Measurements from ENCODE around the gene OSBP.
A peak's percentile ranks its signal among the peaks of the same experiment; 100 is the strongest.
"Not testable (repeated sequence)": the region's sequence is repeated elsewhere in the genome, so short reads cannot be mapped to it uniquely, and the experiment has no call there.

OSBP gene

DNA sequence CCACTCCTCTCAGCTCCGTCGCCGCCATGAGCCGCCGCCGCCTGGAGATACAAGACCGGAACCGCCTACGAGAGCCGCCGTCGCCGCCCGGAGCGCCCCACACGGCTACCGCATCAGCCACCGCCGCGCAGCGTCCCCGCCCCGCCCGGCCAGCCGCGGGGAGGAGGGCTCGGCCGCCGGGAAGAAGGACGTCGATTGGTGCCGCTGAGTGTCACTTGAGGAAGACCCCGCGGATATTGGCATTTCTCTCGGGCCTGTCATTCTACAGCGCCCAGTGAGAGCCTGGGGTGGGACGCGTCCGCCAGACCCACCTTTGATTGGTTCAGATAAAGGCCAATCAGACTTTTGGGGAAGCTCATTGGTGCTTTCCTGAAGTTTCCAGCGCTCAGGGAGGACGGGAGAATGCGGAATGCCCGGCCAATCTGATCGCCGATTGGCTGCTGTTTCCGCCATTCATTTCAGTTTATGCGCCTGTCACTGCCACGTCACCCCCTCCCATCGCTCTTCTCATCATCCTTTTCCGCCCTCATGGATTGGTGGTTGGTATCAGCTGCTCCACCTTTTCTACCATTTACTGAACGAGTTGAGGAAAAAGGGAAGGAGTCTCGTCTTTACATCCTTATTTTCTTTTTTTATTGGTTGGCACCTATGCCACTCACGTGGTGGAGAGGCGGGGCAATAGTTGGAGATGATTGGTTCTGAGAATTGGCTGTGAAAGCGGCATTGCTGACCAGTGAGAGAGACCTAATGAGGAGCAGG, at the start of gene OSBP:
TSS of gene OSBP (minus strand) at position 138 of the 759 bp plus-strand sequence. CDS start at position 28, 110 bp downstream.
- DNase-seq (ENCODE audit: low read depth in 3 of 3) = peak; percentile 94 to 96 (median 95)

GRCh38 chr11:59660621-59661020, 45.0 kb upstream of the OSBP start:
- DNase-seq (ENCODE audit: low read depth in 3 of 3) = no peak

- no peak for DNase-seq (ENCODE audit: low read depth in 3 of 3)
These were observed 44.4 kb upstream of the OSBP start for GRCh38 chr11:59659981-59660380.

DNA sequence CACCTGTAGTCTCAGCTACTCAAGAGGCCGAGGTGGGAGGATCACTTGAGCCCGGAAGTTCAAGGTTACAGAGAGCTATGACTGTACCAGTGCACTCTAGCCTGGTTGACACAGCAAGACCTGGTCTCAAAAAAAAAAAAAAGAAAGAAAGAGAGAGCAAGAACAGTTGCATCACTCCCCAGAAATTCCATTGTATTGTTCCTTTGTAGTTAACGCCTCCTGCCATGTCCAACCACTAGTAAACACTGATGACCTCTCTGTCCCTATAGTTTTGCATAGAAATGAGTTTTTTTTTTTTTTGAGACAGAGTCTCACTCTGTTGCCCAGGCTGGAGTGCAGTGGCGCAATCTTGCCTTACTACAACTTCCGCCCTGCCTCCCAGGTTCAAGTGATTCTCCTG, 42.5 kb upstream of the OSBP start:
- no peak for DNase-seq (ENCODE audit: low read depth in 3 of 3)

DNA sequence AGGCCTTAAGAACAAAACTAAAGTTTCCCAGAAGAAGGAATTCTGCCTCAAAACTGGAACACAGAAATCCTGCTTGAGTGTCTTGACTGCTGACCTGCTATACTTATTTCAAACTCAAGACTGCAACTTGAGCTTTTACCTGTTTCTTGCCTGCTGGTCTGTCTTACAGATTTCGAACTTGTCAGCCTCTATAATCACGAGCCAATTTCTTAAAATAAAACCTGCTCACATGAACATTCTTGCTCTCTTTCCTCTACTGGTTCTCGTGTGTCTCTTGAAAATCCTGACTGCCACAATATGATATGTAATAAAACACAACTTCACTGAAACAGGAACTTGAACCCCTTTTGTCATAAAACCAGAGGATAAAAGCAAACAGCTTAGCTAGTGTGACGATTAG, 39.3 kb upstream of the OSBP start:
- DNase-seq (ENCODE audit: low read depth in 3 of 3) = no peak

DNA sequence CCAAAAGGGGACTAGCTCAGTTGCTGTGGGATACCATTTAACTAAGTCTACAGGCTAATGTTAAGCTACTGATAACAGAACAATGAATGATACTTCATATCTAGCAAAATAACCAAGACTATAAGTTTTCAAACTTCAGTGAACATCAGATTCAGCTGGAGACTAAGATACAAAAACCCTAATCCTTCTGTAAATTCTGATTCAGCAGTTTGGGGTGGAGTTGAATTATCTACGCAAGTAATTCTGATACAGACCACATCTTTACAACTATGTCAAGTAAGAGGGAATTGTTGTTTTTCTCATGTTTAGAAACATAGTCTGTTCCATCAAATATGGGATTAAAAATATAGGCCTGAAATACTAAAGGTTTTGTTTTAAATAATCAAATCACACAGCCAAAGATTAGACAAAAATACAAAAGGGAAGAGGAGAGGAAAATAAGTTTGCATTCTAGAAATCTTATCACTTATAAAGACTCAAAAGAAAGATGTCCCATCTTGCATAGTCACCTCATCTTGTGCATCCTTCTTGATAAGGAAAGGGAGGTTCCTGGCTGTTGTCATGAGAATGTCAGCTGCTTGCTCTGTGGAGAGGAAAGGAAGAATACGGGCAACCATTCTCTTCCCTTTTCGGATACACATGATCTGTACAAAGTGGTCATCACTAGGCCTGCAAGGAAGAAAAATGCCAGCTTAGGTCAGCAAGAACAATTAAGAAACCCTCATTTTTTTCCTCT, 31.8 kb upstream of the OSBP start:
- DNase-seq (ENCODE audit: low read depth in 3 of 3) = no peak

DNA sequence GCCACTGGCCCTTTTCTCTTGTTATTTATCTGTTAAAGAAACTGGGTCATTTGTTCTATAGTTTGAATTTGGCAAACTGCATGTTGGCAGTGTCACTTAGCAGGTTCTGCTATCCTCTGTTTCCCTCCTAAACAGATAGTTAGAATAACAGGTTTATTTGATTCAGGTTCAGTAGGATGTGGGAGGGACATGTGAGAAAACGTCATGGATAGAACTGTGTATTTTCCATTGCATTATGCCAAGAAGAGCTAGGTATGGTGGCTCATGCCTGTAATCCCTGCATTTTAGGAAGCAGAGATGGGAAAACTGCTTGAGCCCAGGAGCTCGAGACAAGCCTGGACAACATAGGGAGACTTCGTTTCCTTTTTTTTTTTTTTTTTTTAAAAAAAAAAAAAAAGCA, 29.0 kb upstream of the OSBP start:
- DNase-seq (ENCODE audit: low read depth in 3 of 3) = no peak

- no peak for DNase-seq (ENCODE audit: low read depth in 3 of 3)
These were observed 27.8 kb upstream of the OSBP start for GRCh38 chr11:59643390-59643789.

GRCh38 chr11:59641156-59641555, 25.6 kb upstream of the OSBP start:
- no peak for DNase-seq (ENCODE audit: low read depth in 3 of 3)

DNA sequence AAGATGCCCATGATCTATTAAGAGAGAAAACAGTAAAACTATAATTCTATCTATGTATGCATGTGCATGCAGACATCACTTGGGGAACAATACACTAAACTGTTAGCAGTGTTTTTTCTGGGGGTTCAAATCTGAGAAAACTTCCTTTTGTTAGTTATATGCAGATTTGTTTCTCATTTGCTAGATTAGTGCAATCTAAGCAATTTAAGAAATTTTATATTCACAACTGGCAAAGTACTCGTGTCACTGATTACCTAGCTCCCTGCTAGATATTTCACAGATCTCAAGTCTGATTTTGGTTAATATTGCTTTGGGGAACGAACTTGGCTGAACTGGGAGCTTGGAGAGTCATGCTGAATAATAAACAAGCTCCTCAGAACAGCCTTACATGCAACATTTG, 14.9 kb upstream of the OSBP start:
- no peak for DNase-seq (ENCODE audit: low read depth in 3 of 3)

DNA sequence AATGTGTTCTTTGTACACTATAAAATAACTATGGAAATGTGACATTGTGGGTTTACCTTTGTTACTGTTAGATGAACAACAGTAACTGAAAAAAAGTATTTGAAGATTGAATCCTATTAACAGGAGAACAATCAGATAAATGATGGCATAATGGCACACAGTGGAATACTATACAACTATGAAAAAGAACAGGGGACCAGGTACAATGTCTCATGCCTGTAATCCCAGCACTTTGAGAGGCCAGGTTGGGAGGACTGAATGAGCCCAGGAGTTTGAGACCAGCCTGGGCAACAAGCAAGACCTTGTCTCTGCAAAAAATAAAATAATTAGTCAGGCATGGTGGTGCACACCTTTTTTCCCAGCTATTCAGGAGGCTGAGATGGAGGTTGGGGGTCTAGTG, 14.4 kb upstream of the OSBP start:
- no peak for DNase-seq (ENCODE audit: low read depth in 3 of 3)

DNA sequence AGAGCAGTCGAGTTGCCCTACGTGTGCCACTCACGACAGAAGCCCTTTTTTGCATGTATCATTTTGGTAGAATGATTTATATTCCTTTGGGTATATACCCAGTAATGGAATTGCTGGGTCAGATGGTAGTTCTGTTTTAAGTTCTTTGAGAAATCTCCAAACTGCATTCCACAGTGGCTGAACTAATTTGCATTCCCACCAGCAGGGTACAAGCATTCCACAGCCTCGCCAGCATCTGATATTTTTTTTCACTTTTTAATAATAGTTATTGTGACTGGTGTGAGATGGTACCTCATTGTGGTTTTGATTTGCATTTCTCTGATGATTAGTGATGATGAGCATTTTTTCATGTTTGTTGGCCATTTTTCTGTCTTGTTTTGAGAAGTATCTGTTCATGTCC, 11.4 kb upstream of the OSBP start:
- DNase-seq (ENCODE audit: low read depth in 3 of 3) = not testable (repeated sequence)

DNA sequence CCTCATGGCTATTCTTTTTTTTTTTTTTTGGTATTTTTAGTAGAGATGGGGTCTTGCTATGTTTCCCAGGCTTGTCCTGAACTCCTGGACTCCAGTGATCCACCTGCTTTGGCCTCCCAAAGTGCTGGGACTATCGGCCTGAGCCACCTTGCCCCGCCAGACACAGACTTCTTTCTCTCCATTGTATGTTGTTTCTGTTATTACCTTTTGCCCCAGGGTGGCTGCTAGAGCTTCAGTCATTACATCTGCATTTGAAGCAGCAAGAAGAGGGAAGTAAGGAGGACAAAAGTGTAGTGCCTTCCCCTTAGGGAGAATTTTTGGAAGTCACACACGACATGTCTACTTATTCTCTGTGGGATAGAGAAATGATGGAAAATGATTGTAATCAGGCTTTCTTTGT, 10.1 kb upstream of the OSBP start:
- DNase-seq (ENCODE audit: low read depth in 3 of 3) = no peak

GRCh38 chr11:59617876-59618275, 2.3 kb upstream of the OSBP start:
- DNase-seq (ENCODE audit: low read depth in 3 of 3) = no peak

DNA sequence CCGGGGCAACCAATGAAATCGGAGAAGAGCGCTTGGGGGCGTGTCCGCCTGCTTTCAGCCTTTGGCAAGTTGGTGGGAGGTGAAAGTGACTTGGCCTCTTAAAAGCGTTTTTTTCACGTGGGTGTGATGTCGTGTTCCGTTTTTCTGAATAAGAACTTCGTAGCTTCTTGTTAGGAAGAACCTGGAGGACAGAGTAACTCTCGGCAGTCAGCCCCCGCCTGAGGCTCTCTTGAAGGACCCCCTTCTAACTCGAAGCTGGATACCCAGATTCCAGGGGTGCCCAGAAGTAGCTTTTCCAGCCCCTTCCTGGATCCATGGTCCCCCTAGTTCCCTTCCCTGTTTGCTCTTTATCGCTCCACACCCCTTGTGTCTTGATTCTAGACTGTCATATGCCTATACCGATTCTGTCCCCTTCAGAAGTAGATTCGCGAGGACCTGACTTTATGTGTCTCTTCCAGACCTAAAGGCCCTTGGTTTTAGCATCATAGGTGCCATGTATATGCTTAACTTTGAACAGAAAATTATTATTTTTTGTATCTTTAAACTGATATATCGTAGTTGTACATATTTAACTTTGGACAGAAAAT, 915 bp upstream of the OSBP start:
- DNase-seq (ENCODE audit: low read depth in 3 of 3) = no peak

DNA sequence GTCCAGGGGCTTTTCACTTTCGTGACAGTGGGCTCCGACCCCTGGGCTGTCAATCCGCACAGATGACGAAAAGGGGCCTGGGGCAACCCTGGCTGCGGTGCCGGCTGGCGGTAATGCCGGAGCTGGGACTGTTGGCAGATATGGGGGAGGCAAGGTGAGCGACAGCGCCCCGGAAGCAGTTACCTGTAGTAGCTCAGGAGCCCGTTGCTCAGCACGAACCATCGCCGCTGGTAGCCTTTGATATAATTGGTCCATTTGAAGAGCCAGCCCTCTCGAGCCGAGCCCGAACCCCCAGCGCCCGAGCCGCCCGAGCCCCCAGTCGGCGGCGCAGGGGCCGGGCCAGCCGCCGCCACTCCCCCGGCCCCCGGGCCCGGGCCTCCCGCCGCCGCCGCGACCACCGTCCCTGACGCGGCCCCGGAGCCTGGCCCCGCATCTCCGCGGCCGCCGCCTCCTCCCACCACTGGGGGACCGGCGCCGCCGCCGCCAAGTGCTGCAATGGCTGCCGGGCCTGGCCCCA, 396 bp downstream of the OSBP start:
- peak; percentile 17 to 48 (median 31) for DNase-seq (ENCODE audit: low read depth in 3 of 3)

GRCh38 chr11:59614277-59615119, 1.1 kb downstream of the OSBP start:
- DNase-seq (ENCODE audit: low read depth in 3 of 3) = no peak

DNA sequence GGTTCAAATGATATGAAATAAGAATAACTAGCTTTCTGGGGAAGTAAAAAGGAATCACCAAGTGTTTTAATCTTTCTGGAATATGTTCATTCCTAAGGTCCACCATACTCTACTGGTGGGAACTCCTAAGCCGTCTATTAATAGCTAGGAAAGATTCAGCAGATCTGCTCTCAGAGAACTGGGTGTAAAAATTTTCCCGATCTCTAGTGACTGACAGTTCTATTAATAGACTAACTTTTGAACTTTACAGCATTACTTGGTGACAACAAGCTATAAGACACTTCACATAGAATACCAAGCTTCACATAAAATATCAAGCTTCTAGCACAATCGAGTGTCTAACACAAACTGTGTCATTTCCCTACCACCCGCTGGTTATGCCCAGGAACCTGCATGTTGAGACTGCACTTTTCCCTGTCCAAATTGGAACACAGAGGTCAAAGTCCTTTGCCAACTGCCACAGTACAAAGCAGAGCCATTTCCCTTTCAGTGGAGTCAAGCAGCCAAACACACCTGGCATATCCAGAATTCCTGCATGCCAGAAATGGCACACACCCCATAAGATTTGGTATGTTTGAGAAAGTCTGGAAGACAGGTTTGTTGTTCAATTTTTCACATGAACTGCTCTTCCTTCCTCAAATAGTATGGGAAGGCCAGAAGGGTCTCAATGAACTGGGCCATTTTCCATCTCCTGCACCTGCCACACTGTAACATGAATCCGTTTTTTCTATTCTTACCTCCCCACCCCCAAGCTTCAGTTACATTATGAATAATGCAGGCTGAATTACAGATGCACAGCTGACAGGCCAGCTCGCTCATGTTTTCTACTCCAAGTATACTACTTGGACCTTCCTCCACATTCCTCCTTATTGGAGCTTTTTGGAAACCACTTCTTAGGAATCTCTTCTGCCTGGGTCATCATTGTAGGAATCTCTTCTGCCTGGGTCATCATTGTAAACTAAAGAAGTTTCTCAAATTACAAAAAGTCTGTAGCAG, 3.7 kb downstream of the OSBP start:
- no peak for DNase-seq (ENCODE audit: low read depth in 3 of 3)

- DNase-seq (ENCODE audit: low read depth in 3 of 3) = peak in 1 of 3 experiments; percentile 9
These were observed 5.3 kb downstream of the OSBP start for GRCh38 chr11:59610289-59610688.

DNA sequence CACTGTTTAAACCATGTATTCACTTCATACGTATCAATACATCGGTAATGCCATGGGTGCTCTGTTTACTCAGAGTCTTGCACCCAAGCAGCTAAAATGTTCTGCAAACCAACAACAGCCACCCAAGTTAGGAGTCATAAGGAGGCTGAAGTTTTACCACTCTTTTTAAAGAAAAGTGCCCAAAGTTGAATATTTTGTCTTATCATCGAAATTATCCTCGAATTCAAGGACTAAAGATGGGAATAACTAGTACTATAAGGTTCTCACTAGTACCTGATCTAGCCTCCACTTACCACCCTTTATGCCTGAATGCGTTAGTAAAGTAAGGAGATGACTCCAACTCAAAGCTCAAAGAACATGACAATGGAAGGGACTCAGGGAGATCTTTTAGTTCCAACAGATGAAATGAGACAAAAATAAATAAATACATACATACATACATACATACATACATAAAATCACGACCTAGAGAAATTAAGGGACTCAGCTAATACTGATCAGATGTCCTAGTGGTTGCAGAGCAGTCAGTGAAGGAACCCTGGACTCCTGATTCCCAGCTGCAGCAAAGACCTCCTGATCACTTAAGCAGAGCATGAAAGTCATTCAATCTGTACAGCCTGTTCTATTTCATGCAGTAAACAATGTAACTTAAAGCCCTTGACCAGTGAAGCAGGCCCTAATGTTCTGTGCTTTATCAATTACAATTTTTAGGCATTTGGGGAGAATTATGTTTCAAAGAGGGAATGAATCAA, 7.7 kb downstream of the OSBP start:
- DNase-seq (ENCODE audit: low read depth in 3 of 3) = no peak
